Right ventricle myocardium superior (tissue), 1 donor: ENCODE results near the gene MIA. TPM values are rescaled to one million over a fixed set of nuclear protein-coding genes. Genes with fewer than 3 reads are reported as not detected.
"Not testable (repeated sequence)": the region's sequence is repeated elsewhere in the genome, so short reads cannot be mapped to it uniquely, and the experiment has no call there.

Experiments used
- ATAC-seq: fragments of 200-7000 bp; cut with Tn5 transposase; one replicate; pipeline ENCODE4 v1.9.1; 2020; ENCODE audit warnings: mild to moderate bottlenecking; ENCODE audit not compliant: poor library complexity
- DNase-seq: peaks from one replicate; pipeline ENCODE4 v3.0.0-alpha.2; 2020
- intact Hi-C: fragments of 100-400 bp; cut with DNase I; formaldehyde crosslinking; loops from one replicate; pipeline ENCODE4 v1.11.2; 2022
- total RNA-seq: library from RNA; stranded (reverse); fragmentation: NEBNext Ultra II Directional; extraction: Animal tissue kit (Norgen Biotek cat#: 25700); gene quantifications from one replicate; pipeline ENCODE4 v1.2.1, GENCODE V29; 2021
- donor health status: DM: no; HTN: yes; CAD: no; lungs with severe emphysema.

The MIA gene
- total RNA-seq, 1 donor from 2014 or later = not detected

DNA sequence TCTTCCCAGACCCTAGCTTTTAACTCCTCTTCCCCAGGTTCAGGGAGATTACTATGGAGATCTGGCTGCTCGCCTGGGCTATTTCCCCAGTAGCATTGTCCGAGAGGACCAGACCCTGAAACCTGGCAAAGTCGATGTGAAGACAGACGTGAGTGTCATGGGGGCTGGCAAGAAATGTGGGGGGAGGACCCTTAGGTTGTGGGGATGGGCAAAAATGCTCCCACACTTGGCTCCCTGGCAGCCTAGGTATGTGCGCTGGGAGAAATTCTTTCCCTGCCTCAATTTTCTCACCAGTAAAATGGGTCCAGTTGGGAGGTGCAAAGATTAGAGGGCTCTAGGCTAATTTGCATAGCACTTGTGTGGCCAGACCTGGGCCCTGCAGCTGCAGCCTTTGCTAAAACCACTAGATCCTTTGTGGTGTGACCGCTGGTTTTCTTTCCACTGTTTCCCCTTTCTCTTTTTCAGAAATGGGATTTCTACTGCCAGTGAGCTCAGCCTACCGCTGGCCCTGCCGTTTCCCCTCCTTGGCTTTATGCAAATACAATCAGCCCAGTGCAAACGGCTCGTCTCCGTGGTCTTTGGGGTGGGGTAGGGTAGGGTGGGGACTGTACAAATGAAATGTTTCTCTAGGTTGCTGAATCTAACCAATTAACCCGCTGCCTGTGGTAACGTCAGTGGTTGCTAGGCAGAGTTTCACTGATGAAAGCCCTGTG lies 1.8 kb downstream of the MIA start:
- intact Hi-C loops = no loop called here
- DNase-seq (peak; percentile 87), ATAC-seq (peak; percentile 89)

GRCh38 chr19:40777645-40777936 lies 2.3 kb downstream of the MIA start:
- DNase-seq (no peak), ATAC-seq (no peak)
- intact Hi-C loops = no loop called here

DNA sequence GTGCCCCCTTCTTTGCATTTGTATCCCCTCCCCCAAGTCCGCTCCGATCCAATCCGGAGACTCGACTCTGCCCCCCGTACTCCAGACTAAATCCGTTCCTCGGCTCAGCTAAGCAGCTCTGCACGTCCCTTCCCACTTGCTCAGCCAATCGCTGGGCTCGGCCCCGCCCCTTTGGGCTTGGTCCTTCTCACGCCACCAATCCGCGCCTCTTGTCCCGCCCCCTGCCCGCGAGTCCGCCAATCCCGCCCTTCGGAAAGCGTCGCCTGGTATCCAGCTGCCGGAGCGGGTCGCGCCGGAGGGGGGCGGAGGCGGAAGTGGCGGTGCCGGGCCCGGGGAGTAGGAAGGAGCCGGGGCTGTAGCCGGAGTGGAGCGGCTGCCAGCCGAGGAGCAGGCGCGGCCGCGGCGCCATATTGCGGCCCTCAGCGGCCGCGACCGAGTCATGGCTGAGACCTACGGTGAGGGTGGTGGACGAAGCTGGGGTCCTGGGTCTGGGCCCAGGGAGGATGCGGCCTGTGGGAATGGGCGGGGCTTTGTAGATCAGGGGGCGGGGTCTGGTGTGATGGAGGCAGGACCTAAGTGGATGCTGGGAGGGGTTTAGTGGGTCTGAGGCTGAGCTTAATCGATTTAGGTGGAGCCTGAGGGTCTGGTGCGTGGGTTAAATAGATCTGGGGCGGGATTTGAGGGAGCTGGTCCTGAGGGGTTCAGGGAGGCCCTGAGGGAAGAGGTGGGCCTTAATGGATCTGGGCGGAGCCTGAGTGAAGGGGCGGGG lies 2.8 kb downstream of the MIA start, which contains the start of gene RAB4B:
RAB4B (plus strand) TSS at position 311 of the 769 bp plus-strand sequence; CDS start at position 440, 129 bp downstream.
- ATAC-seq = peak; percentile 96
- peak; percentile 100 for DNase-seq
- intact Hi-C loops = loop anchor here (1.0 kb wide), 1 partner anchor 20 kb away; no protein-coding TSS in a partner anchor

DNA sequence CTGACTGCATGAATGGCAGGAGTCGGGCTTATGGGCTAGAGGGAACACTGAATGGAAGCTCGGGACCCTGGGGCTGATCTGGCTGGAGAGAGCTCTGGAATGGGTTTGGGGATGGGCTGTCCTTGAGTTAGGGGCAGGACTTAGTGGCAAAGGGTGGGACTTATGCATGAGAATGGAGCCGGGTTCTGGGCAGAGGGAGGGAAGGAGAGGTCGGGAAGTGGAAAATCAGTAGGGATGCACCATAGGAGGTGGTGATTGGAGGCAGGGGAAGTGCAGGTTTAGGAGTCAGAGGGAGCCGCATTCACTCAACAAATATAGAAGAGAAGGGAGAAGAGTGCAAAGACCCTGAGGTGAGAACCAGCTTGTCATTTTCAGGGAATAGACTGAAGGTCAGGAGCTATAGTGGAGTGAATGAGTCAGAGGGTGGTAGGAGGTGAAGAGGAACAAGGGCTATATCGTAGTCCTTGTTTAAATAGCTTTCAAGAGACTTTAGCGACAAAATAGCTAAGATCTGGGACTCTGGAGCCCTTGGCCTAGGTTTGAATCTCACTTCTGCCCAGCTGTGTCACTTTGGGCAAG lies 3.5 kb downstream of the MIA start:
- ATAC-seq = no peak
- intact Hi-C loops = loop anchor here (1.0 kb wide), 1 partner anchor 20 kb away; no protein-coding TSS in a partner anchor
- DNase-seq = no peak

DNA sequence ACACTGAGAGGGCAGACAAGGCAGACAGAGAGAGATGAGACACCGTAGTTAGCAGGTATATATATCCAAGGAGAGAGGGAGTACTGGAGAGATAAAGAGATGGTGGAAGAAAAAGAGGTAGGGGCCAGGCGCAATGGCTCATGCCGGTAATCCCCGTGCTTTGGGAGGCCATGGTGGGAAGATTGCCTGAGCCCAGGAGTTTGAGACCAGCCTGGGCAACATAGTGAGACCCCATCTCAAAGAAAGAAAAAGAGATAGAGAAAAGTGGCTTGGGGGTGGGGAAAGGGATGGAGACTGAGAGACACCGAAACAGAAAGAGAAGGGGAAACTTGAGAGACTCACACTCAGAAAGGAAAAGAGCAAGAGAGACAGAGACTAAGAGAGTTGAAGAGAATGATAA lies 5.3 kb downstream of the MIA start:
- ATAC-seq (no peak), DNase-seq (no peak)
- intact Hi-C loops = no loop called here

DNA sequence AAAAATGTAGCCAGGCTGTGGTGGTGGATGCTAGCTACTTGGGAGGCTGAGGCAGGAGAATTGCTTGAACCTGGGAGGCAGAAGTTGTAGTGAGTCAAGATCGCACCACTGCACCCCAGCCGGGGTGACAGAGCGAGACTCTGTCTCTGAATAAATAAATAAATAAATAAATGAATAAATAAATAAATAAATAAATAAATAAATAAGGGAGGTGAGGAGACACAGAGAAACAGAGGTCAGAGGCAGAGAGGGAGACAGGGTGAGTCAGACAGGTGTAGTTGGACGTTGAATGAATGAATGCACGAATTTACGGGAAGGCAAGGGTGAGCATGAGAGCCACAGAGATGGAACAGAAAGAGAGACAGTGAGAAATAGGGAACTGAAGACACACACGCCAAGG lies 5.8 kb downstream of the MIA start:
- DNase-seq (no peak), ATAC-seq (no peak)
- intact Hi-C loops = no loop called here

DNA sequence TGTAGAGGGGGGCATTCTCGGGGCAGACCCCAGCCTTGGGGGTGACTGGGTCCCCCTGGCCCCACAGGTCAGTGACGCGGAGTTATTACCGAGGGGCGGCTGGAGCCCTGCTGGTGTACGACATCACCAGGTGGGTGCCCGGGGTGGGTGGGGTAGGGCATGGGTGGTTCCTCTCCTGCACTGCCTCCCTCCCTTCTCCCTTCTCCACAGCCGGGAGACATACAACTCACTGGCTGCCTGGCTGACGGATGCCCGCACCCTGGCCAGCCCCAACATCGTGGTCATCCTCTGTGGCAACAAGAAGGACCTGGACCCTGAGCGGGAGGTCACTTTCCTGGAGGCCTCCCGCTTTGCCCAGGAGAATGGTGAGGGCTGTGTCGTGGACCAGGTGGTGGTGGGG lies 8.4 kb downstream of the MIA start:
- ATAC-seq = no peak
- intact Hi-C loops = no loop called here
- no peak for DNase-seq

DNA sequence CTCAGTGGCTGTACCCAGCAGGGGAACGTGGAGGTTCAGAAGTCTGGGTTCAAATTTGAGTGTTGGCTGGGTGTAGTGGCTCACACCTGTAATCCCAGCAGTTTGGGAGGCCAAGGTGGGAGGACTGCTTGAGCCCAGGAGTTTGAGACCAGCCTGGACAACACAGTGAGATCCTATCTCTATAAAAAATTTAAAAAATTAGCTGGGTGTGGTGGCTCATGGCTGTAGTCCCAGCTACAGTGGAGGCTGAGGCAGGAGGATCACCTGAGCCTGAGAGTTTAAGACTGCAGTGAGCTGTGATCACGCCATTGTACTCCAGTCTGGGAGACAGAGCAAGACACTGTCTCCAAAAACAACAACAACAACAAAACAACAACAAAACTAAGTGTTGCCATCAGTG lies 8.8 kb downstream of the MIA start:
- ATAC-seq, intact Hi-C loops, DNase-seq: not testable (repeated sequence)

GRCh38 chr19:40785526-40785925 lies 10.2 kb downstream of the MIA start:
- no peak for DNase-seq
- intact Hi-C loops = no loop called here
- ATAC-seq = no peak

DNA sequence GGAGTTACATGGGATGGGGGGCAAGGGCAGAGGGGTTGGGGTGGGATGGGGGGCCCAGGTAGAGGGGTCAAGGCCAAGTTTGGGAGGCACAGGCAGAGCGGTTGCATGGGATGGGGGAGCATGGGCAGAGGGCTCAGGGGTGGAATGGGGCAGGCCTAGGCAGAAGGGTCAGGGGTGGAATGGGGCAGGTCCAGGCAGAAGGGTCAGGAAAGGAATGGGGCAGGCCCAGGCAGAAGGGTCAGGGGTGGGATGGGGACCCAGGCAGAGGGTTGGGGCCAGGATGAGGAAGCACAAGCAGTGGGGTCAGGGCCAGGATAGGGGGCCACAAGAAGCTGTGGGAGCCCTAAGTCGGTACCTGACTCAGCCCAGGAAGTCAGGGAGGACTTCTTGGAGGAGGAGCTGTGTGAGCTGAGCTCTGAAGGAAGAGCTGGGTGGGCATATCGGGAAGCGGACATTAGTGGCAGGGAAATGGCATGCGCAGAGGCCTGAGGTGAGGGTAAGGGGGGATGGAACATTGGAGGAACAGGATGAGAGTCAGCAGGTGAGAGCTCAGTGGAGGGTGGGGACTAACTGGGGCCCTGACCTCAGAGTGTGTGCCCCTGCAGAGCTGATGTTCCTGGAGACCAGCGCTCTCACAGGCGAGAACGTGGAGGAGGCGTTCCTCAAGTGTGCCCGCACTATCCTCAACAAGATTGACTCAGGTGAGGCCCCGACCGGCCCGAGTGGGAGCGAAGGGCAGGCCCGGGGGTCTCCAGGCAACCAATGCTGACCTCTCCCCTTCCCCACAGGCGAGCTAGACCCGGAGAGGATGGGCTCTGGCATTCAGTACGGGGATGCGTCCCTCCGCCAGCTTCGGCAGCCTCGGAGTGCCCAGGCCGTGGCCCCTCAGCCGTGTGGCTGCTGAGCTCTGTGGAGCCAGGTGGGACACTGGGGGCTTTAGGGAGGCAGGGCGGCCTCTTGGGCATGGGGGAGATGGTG lies 11.0 kb downstream of the MIA start:
- intact Hi-C loops = no loop called here
- ATAC-seq (no peak), DNase-seq (no peak)

GRCh38 chr19:40791349-40791748 lies 16.0 kb downstream of the MIA start:
- no peak for DNase-seq
- ATAC-seq = peak; percentile 18
- intact Hi-C loops = no loop called here

GRCh38 chr19:40791996-40792395 lies 16.7 kb downstream of the MIA start:
- ATAC-seq = no peak
- intact Hi-C loops = no loop called here
- no peak for DNase-seq

DNA sequence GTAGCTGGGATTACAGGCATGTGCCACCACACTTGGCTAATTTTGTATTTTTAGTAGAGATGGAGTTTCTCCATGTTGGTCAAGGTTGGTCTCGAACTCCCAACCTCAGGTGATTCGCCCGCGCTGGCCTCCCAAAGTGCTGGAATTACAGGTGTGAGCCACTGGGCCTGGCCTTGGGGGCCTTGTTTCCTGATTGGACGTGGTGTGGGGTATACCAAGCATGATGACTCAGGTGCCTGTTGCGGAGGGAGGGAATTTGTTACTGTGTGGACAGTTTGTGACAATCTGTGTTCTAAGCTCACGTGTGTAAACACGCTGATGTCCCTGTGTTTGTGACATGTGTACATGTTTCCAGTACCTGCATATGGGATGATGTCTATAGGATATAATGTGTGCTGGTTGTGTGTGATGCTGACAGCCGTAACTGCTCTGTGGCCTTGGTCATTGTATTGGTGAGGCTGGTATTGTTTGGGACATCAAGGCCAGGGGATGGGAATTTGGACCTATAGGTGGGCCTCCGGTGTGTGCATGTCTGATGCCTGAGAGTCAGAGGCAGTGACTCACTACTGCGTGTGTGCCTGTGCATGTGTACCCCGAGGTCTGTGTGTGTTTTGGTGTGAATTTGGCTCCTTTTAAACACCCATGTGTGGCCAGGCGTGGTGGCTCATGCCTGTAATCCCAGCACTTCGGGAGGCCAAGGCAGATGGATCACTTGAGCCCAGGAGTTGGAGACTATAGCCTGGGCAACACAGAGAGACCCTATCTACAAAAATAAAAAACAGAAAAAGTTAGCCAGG lies 22.0 kb downstream of the MIA start:
- DNase-seq (no peak), ATAC-seq (no peak)
- intact Hi-C loops = no loop called here

DNA sequence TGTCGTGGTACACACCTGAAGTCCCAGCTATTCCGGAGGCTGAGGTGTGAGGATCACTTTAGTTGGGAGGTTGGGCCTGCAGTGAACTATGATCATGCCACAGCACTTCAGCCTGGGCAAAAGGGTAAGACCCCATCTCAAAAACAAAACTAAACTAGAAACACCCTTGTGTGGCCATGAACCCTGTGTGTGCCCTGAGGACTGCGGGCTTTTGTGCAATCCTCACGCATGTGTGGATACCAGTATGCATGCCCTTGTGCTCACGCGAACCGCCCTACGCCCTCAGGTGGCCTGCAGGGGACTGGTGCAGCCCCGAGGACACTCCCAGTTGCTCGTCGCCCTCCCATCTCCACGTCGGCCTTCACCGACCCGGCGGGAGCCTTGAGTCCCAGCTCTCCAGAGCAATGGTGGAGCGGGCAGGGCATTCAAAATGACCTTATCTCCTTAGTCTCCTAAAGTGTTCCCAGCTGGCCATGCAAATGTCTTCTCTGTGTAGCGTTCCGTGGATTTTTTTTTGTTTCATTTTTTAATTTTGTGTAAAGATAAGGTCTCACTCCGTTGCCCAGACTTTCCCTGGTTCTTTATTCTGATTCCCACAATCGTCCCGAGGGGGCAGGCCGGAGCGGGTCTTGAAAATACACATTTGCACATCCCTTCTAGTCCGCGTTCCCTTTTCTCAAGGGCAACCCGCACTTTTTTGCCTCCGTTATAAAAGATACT lies 22.8 kb downstream of the MIA start:
- DNase-seq = peak; percentile 80

DNA sequence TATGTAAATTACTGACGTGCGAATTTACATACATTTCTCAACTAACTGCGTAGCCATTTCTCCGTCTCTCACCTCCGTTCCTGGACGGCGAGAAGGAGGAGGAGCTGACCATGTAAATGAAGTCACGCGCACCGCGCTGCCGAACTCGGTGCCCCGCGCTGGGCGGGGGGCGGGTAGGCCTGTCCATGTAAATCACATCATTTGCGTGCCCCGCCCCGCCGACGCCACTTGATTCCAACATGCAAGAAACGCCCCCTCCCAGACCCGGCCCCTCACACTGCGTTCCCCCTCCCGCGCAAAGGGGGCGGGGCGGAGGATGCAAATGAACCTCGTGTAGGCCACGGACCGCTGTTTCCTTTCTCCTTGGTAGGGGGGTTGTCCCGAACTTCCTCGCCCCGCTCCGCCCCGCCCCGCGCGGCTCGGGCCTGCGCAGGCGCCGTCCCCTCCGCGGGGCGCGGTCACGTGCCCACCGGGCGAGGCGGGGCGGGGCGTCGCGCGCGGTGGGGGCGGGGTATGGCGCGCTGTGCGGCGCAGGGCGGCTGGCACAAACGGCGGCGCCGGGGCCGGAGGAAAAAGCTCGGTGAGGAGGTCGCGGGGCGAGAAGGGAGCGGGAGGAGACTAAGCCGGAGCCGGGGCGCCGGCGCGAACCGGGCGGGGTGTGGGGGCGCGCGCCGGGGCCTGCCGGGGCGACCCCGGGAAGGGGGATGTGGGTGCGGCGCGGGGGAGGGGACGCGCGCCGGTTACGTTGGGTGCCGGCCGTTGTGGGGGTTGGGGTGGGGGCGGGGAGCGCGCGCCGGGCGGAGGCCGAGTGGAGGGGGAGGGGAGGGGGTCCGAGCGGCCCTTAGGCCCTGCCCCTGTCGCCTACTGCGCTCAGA lies 23.6 kb downstream of the MIA start, which contains the start of gene EGLN2:
EGLN2 (plus strand) TSS at position 509 of the 875 bp plus-strand sequence. CDS start 1,382 bp downstream, outside the sequence.
- ATAC-seq (peak; percentile 84), DNase-seq (peak; percentile 100)
- intact Hi-C loops = loop anchor here (1.0 kb wide), 1 partner anchor 21 kb away; the partner anchor contains the start of gene RAB4B

More for the DNA sequence above, 22.8 kb downstream of the MIA start:
- intact Hi-C loops = loop anchor here (1.0 kb wide), 1 partner anchor 20 kb away; the partner anchor contains the start of gene RAB4B
- ATAC-seq = peak; percentile 32
